Type B pancreatic cell (in vitro differentiated cells): ENCODE measurements around the gene ADORA1. TPM values are rescaled to one million over a fixed set of nuclear protein-coding genes. Genes with fewer than 3 reads are reported as not detected.

Experiments
- DNase-seq: peaks from one replicate; pipeline ENCODE4 v3.0.0; 2021; ENCODE audit warnings: mixed read lengths; ENCODE audit not compliant: unreplicated experiment; ENCODE audit errors: extremely low spot score
- H3K27ac Mint-ChIP-seq: 2 replicates; pipeline ENCODE4 v1.8.0; 2021; ENCODE audit warnings: mild to moderate bottlenecking, mixed read lengths
- H3K27me3 Mint-ChIP-seq: 2 replicates; pipeline ENCODE4 v1.8.0; 2021; ENCODE audit warnings: mixed read lengths
- H3K36me3 Mint-ChIP-seq: 2 replicates; pipeline ENCODE4 v1.8.0; 2021; ENCODE audit warnings: mixed read lengths
- H3K4me1 Mint-ChIP-seq: one replicate; pipeline ENCODE4 v1.8.0; 2021; ENCODE audit warnings: mixed read lengths; ENCODE audit not compliant: unreplicated experiment
- H3K4me3 Mint-ChIP-seq: 2 replicates; pipeline ENCODE4 v1.8.0; 2021; ENCODE audit warnings: mild to moderate bottlenecking, mixed read lengths
- H3K9me3 Mint-ChIP-seq: 2 replicates; pipeline ENCODE4 v1.8.0; 2021; ENCODE audit warnings: mixed read lengths
- total RNA-seq: library from RNA; stranded (reverse); gene quantifications from 2 replicates; pipeline ENCODE4 v1.2.1, GENCODE V29; 2021; ENCODE audit warnings: low replicate concordance
- TF ChIP-seq, protein P1 (sequence below): fragments of 200-600 bp; sonication (generic); conservative IDR thresholded peaks from 2 replicates; pipeline ENCODE4 v1.5.0; 2021; ENCODE audit warnings: antibody characterized with exemption, mild to moderate bottlenecking

ADORA1 gene
- total RNA-seq, 1 donor from 2014 or later, result 2.7 TPM

DNA sequence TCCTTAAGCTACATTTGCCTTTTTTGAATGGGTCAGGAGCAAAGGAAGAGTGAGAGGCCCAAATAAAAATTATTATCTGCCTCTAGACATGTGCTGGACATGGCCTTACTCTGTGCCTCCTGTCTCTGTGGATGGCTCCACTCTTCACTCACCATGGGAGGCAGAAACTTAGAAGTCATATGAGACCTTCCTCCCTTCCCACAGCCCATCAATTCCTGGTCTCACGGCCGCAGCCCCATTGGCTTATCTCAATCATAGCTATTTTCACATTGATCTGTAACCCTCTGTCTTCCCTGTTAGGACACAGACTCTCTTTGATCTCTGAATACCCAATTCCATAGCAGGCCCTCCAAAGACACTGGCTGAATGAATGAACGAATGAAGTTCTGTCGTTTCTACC lies 14.2 kb upstream of the ADORA1 start:
- Mint-ChIP-seq H3K27ac (no peak overlapping the region), H3K4me1 (no peaks in the 10 kb centered on the region), H3K9me3 (no peaks in the 10 kb centered on the region), H3K4me3 (no peak overlapping the region), H3K27me3 (peaks cover 50% of the 10 kb centered on the region), H3K36me3 (no peaks in the 10 kb centered on the region)
- TF ChIP-seq, protein P1, sequence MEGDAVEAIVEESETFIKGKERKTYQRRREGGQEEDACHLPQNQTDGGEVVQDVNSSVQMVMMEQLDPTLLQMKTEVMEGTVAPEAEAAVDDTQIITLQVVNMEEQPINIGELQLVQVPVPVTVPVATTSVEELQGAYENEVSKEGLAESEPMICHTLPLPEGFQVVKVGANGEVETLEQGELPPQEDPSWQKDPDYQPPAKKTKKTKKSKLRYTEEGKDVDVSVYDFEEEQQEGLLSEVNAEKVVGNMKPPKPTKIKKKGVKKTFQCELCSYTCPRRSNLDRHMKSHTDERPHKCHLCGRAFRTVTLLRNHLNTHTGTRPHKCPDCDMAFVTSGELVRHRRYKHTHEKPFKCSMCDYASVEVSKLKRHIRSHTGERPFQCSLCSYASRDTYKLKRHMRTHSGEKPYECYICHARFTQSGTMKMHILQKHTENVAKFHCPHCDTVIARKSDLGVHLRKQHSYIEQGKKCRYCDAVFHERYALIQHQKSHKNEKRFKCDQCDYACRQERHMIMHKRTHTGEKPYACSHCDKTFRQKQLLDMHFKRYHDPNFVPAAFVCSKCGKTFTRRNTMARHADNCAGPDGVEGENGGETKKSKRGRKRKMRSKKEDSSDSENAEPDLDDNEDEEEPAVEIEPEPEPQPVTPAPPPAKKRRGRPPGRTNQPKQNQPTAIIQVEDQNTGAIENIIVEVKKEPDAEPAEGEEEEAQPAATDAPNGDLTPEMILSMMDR, result no peak
- no peak for DNase-seq

DNA sequence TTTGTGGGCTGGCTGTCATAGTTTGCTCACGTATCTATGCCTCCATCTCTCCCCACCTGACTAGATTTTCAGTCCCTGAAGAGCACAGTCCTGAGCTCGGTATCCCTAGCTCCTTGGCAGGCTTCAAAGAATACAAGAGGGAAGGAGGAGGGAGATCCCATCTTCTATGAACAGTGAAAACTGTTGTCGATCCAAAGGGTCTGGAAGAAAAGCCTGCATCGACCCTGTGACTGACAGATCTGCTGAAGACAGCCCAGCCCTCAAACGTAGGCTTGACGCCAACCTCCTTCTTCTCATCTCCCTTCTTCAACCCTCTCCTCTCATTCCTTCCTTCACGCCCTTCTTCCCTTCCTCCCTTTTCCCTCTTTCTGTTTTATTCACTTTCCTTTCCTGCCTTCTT lies 13.3 kb upstream of the ADORA1 start:
- TF ChIP-seq, protein P1, result no peak
- Mint-ChIP-seq H3K27ac (no peak overlapping the region), H3K4me1 (no peaks in the 10 kb centered on the region), H3K9me3 (no peaks in the 10 kb centered on the region), H3K36me3 (no peaks in the 10 kb centered on the region), H3K4me3 (no peak overlapping the region), H3K27me3 (peaks cover 52% of the 10 kb centered on the region)
- no peak for DNase-seq

DNA sequence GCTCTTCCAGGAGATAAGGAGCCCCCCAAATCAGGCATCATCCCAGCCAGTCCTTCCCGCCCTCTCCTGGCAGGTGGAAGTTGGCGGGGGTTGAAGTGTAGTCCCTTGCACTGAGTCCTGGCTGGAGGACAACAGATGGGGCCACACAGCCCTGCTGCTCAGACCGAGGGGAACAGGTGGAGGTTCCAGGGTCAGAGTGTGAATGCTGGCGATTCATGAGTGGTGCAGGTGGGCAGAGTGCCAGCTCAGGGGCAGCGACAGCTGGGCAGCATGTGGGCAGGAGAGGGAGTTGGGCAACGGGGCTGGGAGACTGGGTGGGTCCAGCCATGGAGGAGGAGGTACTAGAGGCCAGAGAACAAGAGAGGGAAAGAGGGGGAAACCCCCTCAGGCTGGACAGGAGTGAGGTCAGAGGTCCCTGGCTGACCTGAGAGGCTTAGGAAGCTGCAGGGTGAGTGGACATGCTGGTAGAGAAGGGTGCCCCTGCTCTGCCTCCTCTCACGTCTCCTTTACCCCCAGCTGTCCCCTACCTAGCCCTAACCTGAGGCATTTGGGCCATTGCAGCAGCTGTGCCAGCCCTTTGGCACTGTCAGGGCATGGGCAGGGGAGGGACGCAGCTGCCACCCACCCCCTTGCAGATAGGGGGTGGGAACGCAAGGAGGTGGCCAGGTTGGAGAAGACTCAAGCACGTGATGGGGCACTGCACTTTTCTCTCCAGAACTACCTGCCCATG lies 11.3 kb upstream of the ADORA1 start:
- H3K4me1 Mint-ChIP-seq, result no peaks in the 10 kb centered on the region
- H3K36me3 Mint-ChIP-seq, result no peaks in the 10 kb centered on the region
- no peaks in the 10 kb centered on the region for H3K9me3 Mint-ChIP-seq
- no peak overlapping the region for H3K4me3 Mint-ChIP-seq
- peaks cover 52% of the 10 kb centered on the region for H3K27me3 Mint-ChIP-seq
- TF ChIP-seq, protein P1, result no peak
- no peak overlapping the region for H3K27ac Mint-ChIP-seq
- DNase-seq, result no peak

DNA sequence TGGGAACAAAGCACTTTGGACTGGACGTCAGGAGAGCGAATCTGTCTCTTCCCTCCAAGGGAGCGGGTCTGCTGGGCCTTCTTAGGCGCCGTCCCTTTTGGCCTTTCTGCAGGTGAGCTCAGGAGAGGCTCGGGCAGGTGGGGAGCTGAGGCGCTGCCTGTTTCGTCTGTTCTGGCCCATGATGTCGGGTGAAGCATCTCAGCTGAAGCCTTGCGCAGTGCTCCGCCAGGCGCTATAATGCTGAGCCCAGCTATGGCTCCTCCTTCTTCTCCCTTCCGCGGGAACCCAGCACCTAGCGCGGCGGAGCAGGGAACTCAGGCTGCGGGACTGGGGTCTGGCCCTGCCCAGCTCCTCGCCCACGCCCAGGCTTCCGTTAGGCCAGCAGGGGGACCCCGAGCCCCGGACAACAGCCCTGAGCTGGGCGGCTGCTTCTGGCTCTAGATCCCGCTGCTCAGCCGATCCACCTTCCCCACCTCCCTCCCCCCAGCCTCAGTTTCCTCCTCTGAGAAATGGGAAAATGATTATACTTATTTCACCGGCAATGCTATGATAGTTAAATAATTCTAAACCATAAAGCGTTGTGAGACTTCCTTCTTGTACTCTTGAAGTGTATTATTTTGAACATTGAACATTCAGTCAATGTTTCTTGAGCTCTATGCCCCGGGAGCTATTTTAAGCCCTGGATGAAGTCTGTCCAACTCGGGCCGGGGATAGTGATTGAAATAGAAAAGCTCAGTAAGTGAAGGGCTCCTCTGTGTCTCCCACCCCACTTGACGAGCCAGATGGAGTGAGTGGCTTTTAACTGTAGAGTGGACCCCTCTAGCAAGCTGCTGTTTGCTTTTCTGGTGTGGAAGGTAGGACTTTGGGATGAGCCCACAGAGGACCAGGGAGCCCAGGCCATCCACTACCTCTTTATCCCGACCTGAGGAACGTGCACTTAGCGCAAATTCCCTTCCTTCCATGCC lies 9.6 kb upstream of the ADORA1 start:
- Mint-ChIP-seq H3K27me3 (peaks cover 65% of the 10 kb centered on the region), H3K27ac (no peak overlapping the region)

DNA sequence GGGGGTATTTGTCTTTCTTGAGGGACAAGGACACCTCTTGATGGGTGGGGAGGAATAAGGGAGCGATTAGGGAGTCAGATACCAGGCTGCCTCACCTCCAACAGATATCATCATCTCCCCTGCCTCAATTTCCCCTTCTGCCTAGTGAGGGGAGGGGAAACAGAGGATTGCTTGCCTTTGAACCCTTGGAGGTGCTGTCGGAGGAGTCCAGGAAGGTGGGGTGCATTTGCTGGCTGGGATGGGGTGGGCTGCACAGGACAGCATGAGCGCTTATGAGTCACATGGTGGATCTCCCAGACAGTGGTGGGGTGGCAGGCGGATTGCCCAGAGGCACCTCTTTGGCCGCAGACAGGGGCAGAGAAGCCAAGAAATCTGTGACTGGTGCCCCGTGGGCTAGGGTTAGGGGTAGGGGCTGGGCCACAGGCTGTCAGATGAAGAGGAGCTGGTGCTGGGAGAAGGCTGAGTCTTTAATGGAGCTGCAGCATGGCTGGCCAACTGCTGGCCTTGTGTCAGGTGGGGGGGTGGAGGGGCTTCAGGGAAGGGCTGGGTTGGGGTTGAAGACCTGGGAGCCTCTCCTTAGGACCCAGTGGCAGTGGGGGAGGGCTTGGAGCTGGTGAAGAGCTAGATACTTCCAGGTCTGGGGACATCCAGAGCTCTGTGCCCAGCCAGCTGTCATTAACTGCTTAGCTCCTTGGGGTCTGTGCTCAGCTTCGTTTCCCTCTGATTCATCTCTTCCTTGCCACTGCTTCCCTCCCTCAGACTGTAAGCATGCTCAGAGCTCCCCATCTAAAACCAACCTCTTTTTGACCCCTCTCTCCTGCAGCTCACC lies 7.0 kb upstream of the ADORA1 start:
- Mint-ChIP-seq H3K9me3 (no peaks in the 10 kb centered on the region), H3K4me1 (no peaks in the 10 kb centered on the region), H3K4me3 (no peak overlapping the region), H3K36me3 (no peaks in the 10 kb centered on the region), H3K27ac (no peak overlapping the region), H3K27me3 (peaks cover 88% of the 10 kb centered on the region)
- peak; percentile 58 for DNase-seq
- TF ChIP-seq, protein P1, result no peak

More for the DNA sequence above, 9.6 kb upstream of the ADORA1 start:
- Mint-ChIP-seq H3K36me3 (no peaks in the 10 kb centered on the region), H3K9me3 (no peaks in the 10 kb centered on the region), H3K4me1 (no peaks in the 10 kb centered on the region), H3K4me3 (no peak overlapping the region)
- TF ChIP-seq, protein P1, result peak; percentile 92
- peak; percentile 89 for DNase-seq
